BE2C (cell line): Measurements from ENCODE around the gene ASPN.

Source experiments
- DNase-seq: peaks from one replicate; pipeline ENCODE4 v3.0.0-alpha.2; 2020
- H3K27me3 ChIP-seq: fragments of 250-450 bp; sonication (Bioruptor Pico); 2 replicates; pipeline ENCODE4 v1.5.1; 2020; ENCODE audit warnings: mild to moderate bottlenecking
- H3K36me3 ChIP-seq: fragments of 250-450 bp; sonication (Bioruptor Pico); 2 replicates; pipeline ENCODE4 v1.5.1; 2020; ENCODE audit warnings: mild to moderate bottlenecking
- H3K4me1 ChIP-seq: fragments of 250-450 bp; sonication (Bioruptor Pico); 2 replicates; pipeline ENCODE4 v1.5.1; 2020
- H3K4me3 ChIP-seq: 2 replicates; pipeline ENCODE4 v1.5.1; 2011; ENCODE audit warnings: low read depth, low read length
- H3K9me3 ChIP-seq: fragments of 250-450 bp; sonication (Bioruptor Pico); 2 replicates; pipeline ENCODE4 v1.5.1; 2020
- TF ChIP-seq, protein P1 (sequence below): IDR thresholded peaks from 2 replicates; pipeline ENCODE4 v1.5.1; 2012; ENCODE audit warnings: mild to moderate bottlenecking, low read depth, low read length

ASPN gene

GRCh38 chr9:92478783-92479182 is 3.5 kb downstream of the ASPN start:
- Histone ChIP-seq H3K4me3 (no peak overlapping the region), H3K4me1 (peaks cover 4% of the 10 kb centered on the region; the same call in 1 of the 2 replicates), H3K27me3 (no peaks in the 10 kb centered on the region), H3K36me3 (no peaks in the 10 kb centered on the region), H3K9me3 (no peaks in the 10 kb centered on the region)
- TF ChIP-seq, protein P1, sequence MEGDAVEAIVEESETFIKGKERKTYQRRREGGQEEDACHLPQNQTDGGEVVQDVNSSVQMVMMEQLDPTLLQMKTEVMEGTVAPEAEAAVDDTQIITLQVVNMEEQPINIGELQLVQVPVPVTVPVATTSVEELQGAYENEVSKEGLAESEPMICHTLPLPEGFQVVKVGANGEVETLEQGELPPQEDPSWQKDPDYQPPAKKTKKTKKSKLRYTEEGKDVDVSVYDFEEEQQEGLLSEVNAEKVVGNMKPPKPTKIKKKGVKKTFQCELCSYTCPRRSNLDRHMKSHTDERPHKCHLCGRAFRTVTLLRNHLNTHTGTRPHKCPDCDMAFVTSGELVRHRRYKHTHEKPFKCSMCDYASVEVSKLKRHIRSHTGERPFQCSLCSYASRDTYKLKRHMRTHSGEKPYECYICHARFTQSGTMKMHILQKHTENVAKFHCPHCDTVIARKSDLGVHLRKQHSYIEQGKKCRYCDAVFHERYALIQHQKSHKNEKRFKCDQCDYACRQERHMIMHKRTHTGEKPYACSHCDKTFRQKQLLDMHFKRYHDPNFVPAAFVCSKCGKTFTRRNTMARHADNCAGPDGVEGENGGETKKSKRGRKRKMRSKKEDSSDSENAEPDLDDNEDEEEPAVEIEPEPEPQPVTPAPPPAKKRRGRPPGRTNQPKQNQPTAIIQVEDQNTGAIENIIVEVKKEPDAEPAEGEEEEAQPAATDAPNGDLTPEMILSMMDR: no peak
- no peak for DNase-seq

GRCh38 chr9:92476962-92477361 is 5.3 kb downstream of the ASPN start:
- Histone ChIP-seq H3K9me3 (no peaks in the 10 kb centered on the region), H3K27me3 (no peaks in the 10 kb centered on the region), H3K4me3 (no peak overlapping the region), H3K4me1 (peaks cover 4% of the 10 kb centered on the region; the same call in 1 of the 2 replicates), H3K36me3 (no peaks in the 10 kb centered on the region)
- TF ChIP-seq, protein P1: no peak
- DNase-seq: no peak

DNA sequence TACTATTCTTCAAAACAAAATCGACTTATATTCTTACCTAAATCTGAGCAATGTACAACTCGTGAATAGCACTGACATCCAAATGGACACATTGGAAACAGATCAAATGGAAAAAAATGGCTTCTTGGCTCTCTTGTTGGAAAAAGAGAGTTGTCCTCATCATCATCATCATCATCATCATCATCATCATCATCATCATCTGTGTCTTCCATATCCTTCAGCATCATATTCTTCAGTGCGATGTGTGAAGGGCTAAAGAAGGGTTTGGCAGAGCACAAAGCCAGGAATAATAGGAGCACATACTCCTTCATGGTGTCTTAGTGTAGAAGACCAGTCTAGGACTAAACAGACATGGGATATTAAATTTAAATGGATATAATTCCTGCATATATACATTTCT is 7.7 kb downstream of the ASPN start:
- no peak for DNase-seq
- no peaks in the 10 kb centered on the region for H3K36me3 ChIP-seq
- H3K27me3 ChIP-seq: no peaks in the 10 kb centered on the region
- H3K9me3 ChIP-seq: no peaks in the 10 kb centered on the region
- no peak overlapping the region for H3K4me3 ChIP-seq
- H3K4me1 ChIP-seq: peaks cover 7% of the 10 kb centered on the region; the same call in 1 of the 2 replicates
- TF ChIP-seq, protein P1: no peak

GRCh38 chr9:92468206-92468605 is 14.1 kb downstream of the ASPN start:
- Histone ChIP-seq H3K9me3 (no peaks in the 10 kb centered on the region), H3K27me3 (no peaks in the 10 kb centered on the region), H3K4me3 (no peak overlapping the region), H3K4me1 (peaks cover 15% of the 10 kb centered on the region; the same call in 1 of the 2 replicates), H3K36me3 (no peaks in the 10 kb centered on the region)
- no peak for DNase-seq
- TF ChIP-seq, protein P1: no peak

- H3K36me3 ChIP-seq: no peaks in the 10 kb centered on the region
- no peak for DNase-seq
- no peak overlapping the region for H3K4me3 ChIP-seq
- TF ChIP-seq, protein P1: no peak
- H3K9me3 ChIP-seq: no peaks in the 10 kb centered on the region
- peaks cover 15% of the 10 kb centered on the region; the same call in 1 of the 2 replicates for H3K4me1 ChIP-seq
- no peaks in the 10 kb centered on the region for H3K27me3 ChIP-seq
Measured at GRCh38 chr9:92467511-92467910, 14.8 kb downstream of the ASPN start.

DNA sequence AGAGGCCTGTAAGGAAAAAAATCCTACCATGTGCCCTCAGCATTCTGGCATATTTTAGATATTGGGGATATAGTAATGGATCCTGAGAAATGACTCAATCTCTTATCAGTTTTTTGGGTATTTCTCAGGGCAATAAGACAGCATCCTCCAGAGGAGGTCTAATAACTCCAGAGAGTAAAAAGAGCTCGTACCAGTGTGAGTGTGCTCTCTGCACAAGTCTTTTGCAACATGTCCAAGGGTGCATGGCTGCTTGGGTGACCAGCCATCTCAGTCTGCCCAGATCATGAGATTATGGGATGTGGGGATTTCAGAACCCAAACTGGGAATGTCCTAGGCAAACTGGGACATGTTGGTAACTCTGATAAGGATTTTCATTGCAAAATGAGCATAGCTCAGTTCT is 15.3 kb downstream of the ASPN start:
- H3K4me1 ChIP-seq: peaks cover 15% of the 10 kb centered on the region; the same call in 1 of the 2 replicates
- H3K36me3 ChIP-seq: no peaks in the 10 kb centered on the region
- H3K27me3 ChIP-seq: no peaks in the 10 kb centered on the region
- H3K4me3 ChIP-seq: no peak overlapping the region
- TF ChIP-seq, protein P1: no peak
- DNase-seq: no peak
- no peaks in the 10 kb centered on the region for H3K9me3 ChIP-seq
